Omental fat pad (tissue), 4 donors: ENCODE measurements around the gene ZDHHC18. TPM values are rescaled to one million over a fixed set of nuclear protein-coding genes. Genes with fewer than 3 reads are reported as not detected.

ENCODE experiments used
- ATAC-seq: fragments of 150-250 bp; one replicate; pipeline ENCODE4 v1.9.1; 2016; ENCODE audit warnings: mild to moderate bottlenecking, moderate library complexity; ENCODE audit not compliant: low FRiP score
- DNase-seq: peaks from one replicate; pipeline ENCODE4 v3.0.0-alpha.2; 2019; ENCODE audit warnings: low spot score
- total RNA-seq, 4 donors: library from RNA; depleted of rRNA; stranded (reverse); fragments of >200 nt; gene quantifications; one replicate each; pipeline ENCODE4 v1.1.0, GENCODE V29; 2016
- TF ChIP-seq, protein P1 (sequence below), 3 donors: fragments of 450-650 bp; IDR thresholded peaks; one replicate each; pipeline ENCODE4 v1.5.1; 2016 to 2017; ENCODE audit warnings: antibody characterized with exemption in 3 of 3, mild to moderate bottlenecking in 3 of 3, moderate library complexity in 2 of 3

The ZDHHC18 gene, protein sequence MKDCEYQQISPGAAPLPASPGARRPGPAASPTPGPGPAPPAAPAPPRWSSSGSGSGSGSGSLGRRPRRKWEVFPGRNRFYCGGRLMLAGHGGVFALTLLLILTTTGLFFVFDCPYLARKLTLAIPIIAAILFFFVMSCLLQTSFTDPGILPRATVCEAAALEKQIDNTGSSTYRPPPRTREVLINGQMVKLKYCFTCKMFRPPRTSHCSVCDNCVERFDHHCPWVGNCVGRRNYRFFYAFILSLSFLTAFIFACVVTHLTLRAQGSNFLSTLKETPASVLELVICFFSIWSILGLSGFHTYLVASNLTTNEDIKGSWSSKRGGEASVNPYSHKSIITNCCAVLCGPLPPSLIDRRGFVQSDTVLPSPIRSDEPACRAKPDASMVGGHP
- total RNA-seq: 10 to 100 TPM; 27.4 to 81.1 (median 33.5) TPM

DNA sequence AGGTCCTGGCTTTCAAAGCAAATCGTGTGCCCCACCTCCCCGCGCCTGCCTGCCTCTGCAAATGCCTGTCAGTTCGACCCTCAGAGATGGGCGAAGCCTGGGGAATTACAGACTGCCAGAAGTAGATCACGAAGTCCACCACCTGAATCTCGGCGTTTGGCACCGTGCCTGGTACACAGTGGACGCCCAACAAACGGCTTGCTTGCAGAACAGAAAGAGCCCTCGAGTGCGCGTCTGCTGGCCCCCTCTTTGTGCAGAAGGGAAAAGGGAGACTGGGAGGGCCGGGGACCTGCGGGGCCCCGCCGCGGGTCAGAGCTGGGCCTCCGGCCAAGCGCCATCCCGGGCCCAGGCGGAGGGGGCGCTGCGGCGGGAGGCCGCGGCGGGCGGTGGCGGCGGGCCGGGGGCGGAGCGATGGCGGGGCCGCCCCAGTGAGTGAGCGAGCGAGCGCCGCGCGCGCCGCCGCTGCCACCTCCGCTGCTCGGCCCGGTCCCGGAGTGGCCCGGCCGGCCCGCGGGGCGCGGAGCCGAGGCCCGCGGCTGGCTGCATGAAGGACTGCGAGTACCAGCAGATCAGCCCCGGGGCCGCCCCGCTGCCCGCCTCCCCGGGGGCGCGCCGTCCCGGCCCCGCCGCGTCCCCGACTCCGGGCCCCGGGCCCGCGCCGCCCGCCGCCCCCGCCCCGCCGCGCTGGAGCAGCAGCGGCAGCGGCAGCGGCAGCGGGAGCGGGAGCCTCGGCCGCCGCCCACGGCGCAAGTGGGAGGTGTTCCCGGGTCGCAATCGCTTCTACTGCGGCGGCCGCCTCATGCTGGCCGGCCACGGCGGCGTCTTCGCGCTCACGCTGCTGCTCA lies at the start of gene ZDHHC18:
TSS of gene ZDHHC18 (plus strand) at position 428 of the 845 bp plus-strand sequence. CDS start at position 545, 117 bp downstream.
- ATAC-seq (peak; percentile 91), DNase-seq (peak; percentile 40)
- TF ChIP-seq, protein P1, sequence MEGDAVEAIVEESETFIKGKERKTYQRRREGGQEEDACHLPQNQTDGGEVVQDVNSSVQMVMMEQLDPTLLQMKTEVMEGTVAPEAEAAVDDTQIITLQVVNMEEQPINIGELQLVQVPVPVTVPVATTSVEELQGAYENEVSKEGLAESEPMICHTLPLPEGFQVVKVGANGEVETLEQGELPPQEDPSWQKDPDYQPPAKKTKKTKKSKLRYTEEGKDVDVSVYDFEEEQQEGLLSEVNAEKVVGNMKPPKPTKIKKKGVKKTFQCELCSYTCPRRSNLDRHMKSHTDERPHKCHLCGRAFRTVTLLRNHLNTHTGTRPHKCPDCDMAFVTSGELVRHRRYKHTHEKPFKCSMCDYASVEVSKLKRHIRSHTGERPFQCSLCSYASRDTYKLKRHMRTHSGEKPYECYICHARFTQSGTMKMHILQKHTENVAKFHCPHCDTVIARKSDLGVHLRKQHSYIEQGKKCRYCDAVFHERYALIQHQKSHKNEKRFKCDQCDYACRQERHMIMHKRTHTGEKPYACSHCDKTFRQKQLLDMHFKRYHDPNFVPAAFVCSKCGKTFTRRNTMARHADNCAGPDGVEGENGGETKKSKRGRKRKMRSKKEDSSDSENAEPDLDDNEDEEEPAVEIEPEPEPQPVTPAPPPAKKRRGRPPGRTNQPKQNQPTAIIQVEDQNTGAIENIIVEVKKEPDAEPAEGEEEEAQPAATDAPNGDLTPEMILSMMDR (IDR thresholded peaks at IDR 0.05): no peak

DNA sequence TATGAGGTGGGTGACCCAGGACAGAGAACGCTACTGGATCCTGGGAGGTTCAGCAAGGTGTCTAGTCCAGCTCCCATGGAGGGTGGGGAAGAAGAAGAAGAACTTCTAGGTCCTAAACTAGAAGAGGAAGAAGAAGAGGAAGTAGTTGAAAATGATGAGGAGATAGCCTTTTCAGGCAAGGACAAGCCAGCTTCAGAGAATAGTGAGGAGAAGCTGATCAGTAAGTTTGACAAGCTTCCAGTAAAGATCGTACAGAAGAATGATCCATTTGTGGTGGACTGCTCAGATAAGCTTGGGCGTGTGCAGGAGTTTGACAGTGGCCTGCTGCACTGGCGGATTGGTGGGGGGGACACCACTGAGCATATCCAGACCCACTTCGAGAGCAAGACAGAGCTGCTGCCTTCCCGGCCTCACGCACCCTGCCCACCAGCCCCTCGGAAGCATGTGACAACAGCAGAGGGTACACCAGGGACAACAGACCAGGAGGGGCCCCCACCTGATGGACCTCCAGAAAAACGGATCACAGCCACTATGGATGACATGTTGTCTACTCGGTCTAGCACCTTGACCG lies 47.3 kb upstream of the ZDHHC18 start:
- TF ChIP-seq, protein P1 (IDR thresholded peaks at IDR 0.05): no peak
- no peak for ATAC-seq
- no peak for DNase-seq

DNA sequence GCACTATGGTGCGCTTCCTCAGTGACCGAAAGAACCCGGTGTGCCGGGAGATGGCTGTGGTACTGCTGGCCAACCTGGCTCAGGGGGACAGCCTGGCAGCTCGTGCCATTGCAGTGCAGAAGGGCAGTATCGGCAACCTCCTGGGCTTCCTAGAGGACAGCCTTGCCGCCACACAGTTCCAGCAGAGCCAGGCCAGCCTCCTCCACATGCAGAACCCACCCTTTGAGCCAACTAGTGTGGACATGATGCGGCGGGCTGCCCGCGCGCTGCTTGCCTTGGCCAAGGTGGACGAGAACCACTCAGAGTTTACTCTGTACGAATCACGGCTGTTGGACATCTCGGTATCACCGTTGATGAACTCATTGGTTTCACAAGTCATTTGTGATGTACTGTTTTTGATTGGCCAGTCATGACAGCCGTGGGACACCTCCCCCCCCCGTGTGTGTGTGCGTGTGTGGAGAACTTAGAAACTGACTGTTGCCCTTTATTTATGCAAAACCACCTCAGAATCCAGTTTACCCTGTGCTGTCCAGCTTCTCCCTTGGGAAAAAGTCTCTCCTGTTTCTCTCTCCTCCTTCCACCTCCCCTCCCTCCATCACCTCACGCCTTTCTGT lies 46.0 kb upstream of the ZDHHC18 start:
- ATAC-seq (no peak), DNase-seq (no peak)
- TF ChIP-seq, protein P1 (IDR thresholded peaks at IDR 0.05): no peak

DNA sequence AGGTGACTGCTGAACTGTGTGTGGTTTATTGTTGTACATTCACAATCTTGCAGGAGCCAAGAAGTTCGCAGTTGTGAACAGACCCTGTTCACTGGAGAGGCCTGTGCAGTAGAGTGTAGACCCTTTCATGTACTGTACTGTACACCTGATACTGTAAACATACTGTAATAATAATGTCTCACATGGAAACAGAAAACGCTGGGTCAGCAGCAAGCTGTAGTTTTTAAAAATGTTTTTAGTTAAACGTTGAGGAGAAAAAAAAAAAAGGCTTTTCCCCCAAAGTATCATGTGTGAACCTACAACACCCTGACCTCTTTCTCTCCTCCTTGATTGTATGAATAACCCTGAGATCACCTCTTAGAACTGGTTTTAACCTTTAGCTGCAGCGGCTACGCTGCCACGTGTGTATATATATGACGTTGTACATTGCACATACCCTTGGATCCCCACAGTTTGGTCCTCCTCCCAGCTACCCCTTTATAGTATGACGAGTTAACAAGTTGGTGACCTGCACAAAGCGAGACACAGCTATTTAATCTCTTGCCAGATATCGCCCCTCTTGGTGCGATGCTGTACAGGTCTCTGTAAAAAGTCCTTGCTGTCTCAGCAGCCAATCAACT lies 45.2 kb upstream of the ZDHHC18 start:
- ATAC-seq: no peak
- no peak for DNase-seq
- TF ChIP-seq, protein P1 (IDR thresholded peaks at IDR 0.05): no peak

DNA sequence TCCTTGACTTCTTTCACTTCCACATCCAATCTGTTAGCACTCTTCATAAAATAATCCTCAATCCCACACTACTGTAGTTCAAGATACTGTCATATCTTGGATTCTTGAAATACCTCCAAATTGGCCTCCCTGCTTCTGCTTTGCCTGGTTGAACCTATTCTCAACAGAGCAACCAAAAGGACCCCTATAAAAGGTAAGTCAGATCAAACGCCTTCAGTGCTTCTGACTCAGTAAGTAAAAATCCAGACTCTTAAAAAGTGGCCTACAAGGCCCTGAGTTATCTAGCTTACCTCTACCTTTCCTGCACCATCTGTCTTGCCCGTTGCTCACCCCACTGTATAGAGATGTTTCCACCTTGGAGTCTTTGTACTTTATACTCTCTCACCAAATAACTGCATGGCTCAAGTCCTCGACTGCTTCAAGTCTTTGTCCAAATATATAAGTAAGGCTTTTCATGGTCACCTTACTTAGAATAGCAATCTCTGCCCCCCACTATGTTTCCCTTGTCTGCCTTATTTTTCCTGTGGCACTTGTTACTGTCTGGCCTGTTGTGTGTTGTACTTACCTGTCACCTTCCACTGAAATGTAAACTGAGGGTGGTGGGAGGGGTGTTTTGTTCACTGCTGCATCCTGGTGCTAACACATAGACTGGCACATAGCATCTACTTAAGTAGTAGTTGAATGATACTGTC lies 43.8 kb upstream of the ZDHHC18 start:
- TF ChIP-seq, protein P1 (IDR thresholded peaks at IDR 0.05): no peak
- DNase-seq (no peak), ATAC-seq (no peak)

DNA sequence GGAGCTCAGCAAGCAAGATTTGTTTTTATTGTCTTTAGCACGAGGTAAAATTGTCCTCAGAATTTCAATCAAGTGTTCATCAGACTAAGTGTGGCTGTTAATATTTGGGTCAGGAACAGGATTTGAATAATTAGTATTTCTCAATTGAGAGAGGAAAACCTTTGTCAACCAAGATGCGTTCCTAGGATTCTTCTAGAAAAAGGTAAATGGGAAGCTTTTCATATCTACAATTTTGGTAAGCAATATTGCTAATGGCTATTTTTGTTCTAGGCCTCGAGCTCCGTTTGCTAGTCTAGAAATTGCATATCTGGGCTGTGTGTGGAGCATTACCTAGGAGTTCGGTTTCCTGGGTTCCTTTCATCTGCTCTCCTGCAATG lies 42.9 kb upstream of the ZDHHC18 start:
- TF ChIP-seq, protein P1 (IDR thresholded peaks at IDR 0.05): no peak
- ATAC-seq (no peak), DNase-seq (no peak)
